A549 treated with AZD9567 at 1 μM for 4 hours (cell line): ENCODE data around the gene CD2BP2. TPM values are rescaled to one million over a fixed set of nuclear protein-coding genes. Genes with fewer than 3 reads are reported as not detected.

Source experiments
- total RNA-seq: library from RNA; stranded (reverse); fragments of 200-300 nt; extraction: Qiagen RNA extraction; gene quantifications from 5 replicates; pipeline ENCODE4 v1.2.3, GENCODE V29; 2022; ENCODE audit not compliant: insufficient read depth

The CD2BP2 gene
- 63.2 to 69.6 TPM (median 67.9 TPM) in 5 replicates for total RNA-seq

GRCh38 chr16:30355144-30355953 is at the start of gene CD2BP2:
Gene CD2BP2 (minus strand): TSS chr16:30355308. CDS start chr16:30354681, 627 bp downstream.

GRCh38 chr16:30395155-30395991 is 40.3 kb upstream of the CD2BP2 start, which contains the start of gene ZNF48:
Gene ZNF48 (plus strand): TSS chr16:30395420. CDS start chr16:30395795, 375 bp downstream.

GRCh38 chr16:30382111-30382881 is 27.2 kb upstream of the CD2BP2 start, which contains the start of gene SEPTIN1:
Gene SEPTIN1 (minus strand): TSS chr16:30382561. CDS start chr16:30382542, 19 bp downstream.

GRCh38 chr16:30374538-30374937 is 19.4 kb upstream of the CD2BP2 start, which contains the start of gene MYL11:
Gene MYL11 (plus strand): TSS chr16:30374802. CDS start chr16:30374858, 56 bp downstream.

GRCh38 chr16:30370456-30371247 is 15.5 kb upstream of the CD2BP2 start, which contains the start of gene TBC1D10B:
Gene TBC1D10B (minus strand): TSS chr16:30370494. CDS start chr16:30370183, 311 bp downstream.

Other genes with a start within 250 kb of the CD2BP2 start
- 1.3 to 1.7 TPM (median 1.6 TPM) in 4 of 5 replicates, not detected in the other for gene GDPD3, start 241.8 kb downstream of the CD2BP2 start, total RNA-seq
- 26.5 to 32.3 TPM (median 32.1 TPM) in 5 replicates for gene MAPK3, start 232.1 kb downstream of the CD2BP2 start, total RNA-seq
- 2.6 to 4.6 TPM (median 3.1 TPM) in 5 replicates for gene CORO1A, start 171.7 kb downstream of the CD2BP2 start, total RNA-seq
- 104 to 219 TPM (median 200 TPM) in 5 replicates for gene BOLA2B, start 161.6 kb downstream of the CD2BP2 start, total RNA-seq
- gene SLX1A, start 161.4 kb downstream of the CD2BP2 start, total RNA-seq = 7.2 to 29.2 TPM (median 20.1 TPM) in 5 replicates
- gene SULT1A3, start 156.1 kb downstream of the CD2BP2 start, total RNA-seq = 5.6 to 28.8 TPM (median 7.8 TPM) in 5 replicates
- gene NPIPB13, start 106.8 kb downstream of the CD2BP2 start, total RNA-seq = 2.7 to 3.0 TPM (median 2.8 TPM) in 4 of 5 replicates, not detected in the other
- gene TBC1D10B, start 15.2 kb upstream of the CD2BP2 start, total RNA-seq = 20.4 to 31.0 TPM (median 30.3 TPM) in 5 replicates
- gene MYL11, start 19.5 kb upstream of the CD2BP2 start, total RNA-seq = 0.14 to 0.69 TPM (median 0.57 TPM) in 3 of 5 replicates, not detected in the others
- 2.0 to 2.3 TPM (median 2.1 TPM) in 4 of 5 replicates, not detected in the other for gene SEPTIN1, start 27.3 kb upstream of the CD2BP2 start, total RNA-seq
- gene ZNF48, start 40.1 kb upstream of the CD2BP2 start, total RNA-seq = 13.4 to 15.0 TPM (median 14.1 TPM) in 5 replicates
- gene ZNF771, start 52.3 kb upstream of the CD2BP2 start, total RNA-seq = 1.4 to 6.2 TPM (median 5.9 TPM) in 5 replicates
- 103 to 132 TPM (median 123 TPM) in 5 replicates for gene DCTPP1, start 74.7 kb upstream of the CD2BP2 start, total RNA-seq
- 47.7 to 51.4 TPM (median 49.2 TPM) in 5 replicates for gene SEPHS2, start 90.6 kb upstream of the CD2BP2 start, total RNA-seq
- gene ITGAL, start 117.4 kb upstream of the CD2BP2 start, total RNA-seq = 0.03 to 0.23 TPM (median 0.11 TPM) in 4 of 5 replicates, not detected in the other
- 44.5 to 46.8 TPM (median 45.0 TPM) in 5 replicates for gene ZNF768, start 171.3 kb upstream of the CD2BP2 start, total RNA-seq
- 2.7 to 4.1 TPM (median 3.6 TPM) in 5 replicates for gene ZNF747, start 179.6 kb upstream of the CD2BP2 start, total RNA-seq
- gene ZNF764, start 203.1 kb upstream of the CD2BP2 start, total RNA-seq = 2.6 to 6.4 TPM (median 5.3 TPM) in 5 replicates
- gene ZNF688, start 216.4 kb upstream of the CD2BP2 start, total RNA-seq = 4.0 to 7.2 TPM (median 6.5 TPM) in 5 replicates
- gene ZNF785, start 230.4 kb upstream of the CD2BP2 start, total RNA-seq = not detected in 5 replicates